IPS-15b (cell line): ENCODE measurements around the gene MALL.
"Not testable (repeated sequence)": the region's sequence is repeated elsewhere in the genome, so short reads cannot be mapped to it uniquely, and the experiment has no call there.

Source experiments
- H3K27me3 ChIP-seq: one replicate; pipeline ENCODE4 v1.6.1; 2013; ENCODE audit warnings: low read length; ENCODE audit not compliant: control insufficient read depth, insufficient read depth
- H3K36me3 ChIP-seq: one replicate; pipeline ENCODE4 v1.6.1; 2013; ENCODE audit warnings: low read length; ENCODE audit not compliant: control insufficient read depth, insufficient read depth
- H3K4me1 ChIP-seq: one replicate; pipeline ENCODE4 v1.6.1; 2013; ENCODE audit warnings: mild to moderate bottlenecking, low read length; ENCODE audit not compliant: control insufficient read depth, insufficient read depth
- H3K4me3 ChIP-seq: one replicate; pipeline ENCODE4 v1.5.1; 2013; ENCODE audit warnings: low read depth, low read length
- H3K9ac ChIP-seq: one replicate; pipeline ENCODE4 v1.6.1; 2013; ENCODE audit warnings: low read depth, mild to moderate bottlenecking, low read length
- H3K9me3 ChIP-seq: one replicate; pipeline ENCODE4 v1.6.1; 2013; ENCODE audit warnings: mild to moderate bottlenecking, low read length; ENCODE audit not compliant: control insufficient read depth, insufficient read depth

MALL gene

GRCh38 chr2:110114831-110115255 is 779 bp downstream of the MALL start:
- Histone ChIP-seq H3K27me3 (peaks cover 49% of the 10 kb centered on the region), H3K4me1 (peaks cover 4% of the 10 kb centered on the region), H3K4me3 (peak overlapping the region; percentile 61), H3K36me3 (no peaks in the 10 kb centered on the region), H3K9me3 (no peaks in the 10 kb centered on the region), H3K9ac (no peak overlapping the region)

- no peak overlapping the region for H3K9ac ChIP-seq
- no peaks in the 10 kb centered on the region for H3K9me3 ChIP-seq
- peaks cover 4% of the 10 kb centered on the region for H3K4me1 ChIP-seq
- no peaks in the 10 kb centered on the region for H3K36me3 ChIP-seq
- H3K4me3 ChIP-seq, result no peak overlapping the region
- peaks cover 43% of the 10 kb centered on the region for H3K27me3 ChIP-seq
These were observed 1.5 kb downstream of the MALL start for GRCh38 chr2:110113961-110114591.

GRCh38 chr2:110108291-110108690 is 7.3 kb downstream of the MALL start:
- not testable (repeated sequence) for H3K4me3 ChIP-seq, H3K9ac ChIP-seq, H3K36me3 ChIP-seq, H3K27me3 ChIP-seq, H3K9me3 ChIP-seq, H3K4me1 ChIP-seq

- Histone ChIP-seq H3K36me3 (no peaks in the 10 kb centered on the region), H3K4me1 (no peaks in the 10 kb centered on the region), H3K9ac (no peak overlapping the region), H3K4me3 (no peak overlapping the region), H3K27me3 (no peaks in the 10 kb centered on the region), H3K9me3 (no peaks in the 10 kb centered on the region)
These were observed 8.2 kb downstream of the MALL start for GRCh38 chr2:110107092-110108079.

- no peaks in the 10 kb centered on the region for H3K9me3 ChIP-seq
- no peak overlapping the region for H3K9ac ChIP-seq
- no peaks in the 10 kb centered on the region for H3K27me3 ChIP-seq
- no peaks in the 10 kb centered on the region for H3K4me1 ChIP-seq
- no peak overlapping the region for H3K4me3 ChIP-seq
- H3K36me3 ChIP-seq, result no peaks in the 10 kb centered on the region
These were observed 9.0 kb downstream of the MALL start for GRCh38 chr2:110106642-110107041.

GRCh38 chr2:110105608-110106467 is 9.8 kb downstream of the MALL start:
- no peak overlapping the region for H3K9ac ChIP-seq
- no peaks in the 10 kb centered on the region for H3K27me3 ChIP-seq
- no peak overlapping the region for H3K4me3 ChIP-seq
- H3K4me1 ChIP-seq, result no peaks in the 10 kb centered on the region
- no peaks in the 10 kb centered on the region for H3K9me3 ChIP-seq
- no peaks in the 10 kb centered on the region for H3K36me3 ChIP-seq

- H3K4me1 ChIP-seq, result no peaks in the 10 kb centered on the region
- H3K36me3 ChIP-seq, result no peaks in the 10 kb centered on the region
- H3K9ac ChIP-seq, result no peak overlapping the region
- H3K27me3 ChIP-seq, result no peaks in the 10 kb centered on the region
- H3K9me3 ChIP-seq, result no peaks in the 10 kb centered on the region
- no peak overlapping the region for H3K4me3 ChIP-seq
These were observed 10.4 kb downstream of the MALL start for GRCh38 chr2:110105183-110105582.

- Histone ChIP-seq H3K27me3 (no peaks in the 10 kb centered on the region), H3K4me3 (no peak overlapping the region), H3K9me3 (no peaks in the 10 kb centered on the region), H3K4me1 (no peaks in the 10 kb centered on the region), H3K9ac (no peak overlapping the region), H3K36me3 (no peaks in the 10 kb centered on the region)
These were observed 11.4 kb downstream of the MALL start for GRCh38 chr2:110104025-110104771.

GRCh38 chr2:110103061-110103961 is 12.3 kb downstream of the MALL start:
- Histone ChIP-seq H3K36me3 (no peaks in the 10 kb centered on the region), H3K9me3 (no peaks in the 10 kb centered on the region), H3K4me1 (no peaks in the 10 kb centered on the region), H3K27me3 (no peaks in the 10 kb centered on the region), H3K4me3 (no peak overlapping the region), H3K9ac (no peak overlapping the region)

GRCh38 chr2:110101901-110102803 is 13.5 kb downstream of the MALL start:
- no peak overlapping the region for H3K9ac ChIP-seq
- H3K27me3 ChIP-seq, result no peaks in the 10 kb centered on the region
- no peak overlapping the region for H3K4me3 ChIP-seq
- no peaks in the 10 kb centered on the region for H3K36me3 ChIP-seq
- H3K4me1 ChIP-seq, result no peaks in the 10 kb centered on the region
- H3K9me3 ChIP-seq, result no peaks in the 10 kb centered on the region
